Urothelium cell line (cell line): ENCODE data around the gene PAAF1.

Experiments used
- DNase-seq: peaks from one replicate; pipeline ENCODE4 v3.0.0; 2011; ENCODE audit warnings: low spot score, mixed read lengths
- FAIRE-seq: peaks from 2 replicates; lab custom pipeline; 2011; peaks lifted over from hg19 to GRCh38; lab: Jason Lieb, UNC

The PAAF1 gene

GRCh38 chr11:73942010-73942409 is 65.2 kb downstream of the PAAF1 start:
- no peak for DNase-seq
- no peak for FAIRE-seq

- FAIRE-seq (no peak), DNase-seq (no peak)
Measured at GRCh38 chr11:73944085-73944484, 67.3 kb downstream of the PAAF1 start.

- FAIRE-seq (no peak), DNase-seq (no peak)
Measured at GRCh38 chr11:73944901-73945300, 68.1 kb downstream of the PAAF1 start.

- DNase-seq (no peak), FAIRE-seq (no peak)
Measured at GRCh38 chr11:73945396-73945795, 68.6 kb downstream of the PAAF1 start.

GRCh38 chr11:73946798-73947458 is 70.1 kb downstream of the PAAF1 start:
- DNase-seq (no peak), FAIRE-seq (no peak)

- FAIRE-seq, result no peak
Measured at GRCh38 chr11:73949246-73949645, 72.4 kb downstream of the PAAF1 start.

GRCh38 chr11:73949912-73950311 is 73.1 kb downstream of the PAAF1 start:
- DNase-seq (no peak), FAIRE-seq (no peak)

More at GRCh38 chr11:73949246-73949645, 72.4 kb downstream of the PAAF1 start:
- no peak for DNase-seq

- DNase-seq (peak; percentile 78), FAIRE-seq (no peak)
Measured at GRCh38 chr11:73950869-73951710, 74.3 kb downstream of the PAAF1 start, which contains the start of gene DNAJB13. TSS of gene DNAJB13 (plus strand) at chr11:73951026. CDS start at chr11:73951070, 44 bp downstream.

- FAIRE-seq, result no peak
- peak; percentile 54 for DNase-seq
Measured at GRCh38 chr11:73951797-73952196, 75.0 kb downstream of the PAAF1 start.

- DNase-seq (no peak), FAIRE-seq (no peak)
Measured at GRCh38 chr11:73956876-73957653, 80.3 kb downstream of the PAAF1 start.

- FAIRE-seq, result no peak
- no peak for DNase-seq
Measured at GRCh38 chr11:73957654-73958361, 81.0 kb downstream of the PAAF1 start.

GRCh38 chr11:73958521-73959141 is 81.8 kb downstream of the PAAF1 start:
- FAIRE-seq (no peak), DNase-seq (no peak)

- DNase-seq (no peak), FAIRE-seq (no peak)
Measured at GRCh38 chr11:73961321-73961720, 84.5 kb downstream of the PAAF1 start.

- FAIRE-seq, result no peak
- DNase-seq, result no peak
Measured at GRCh38 chr11:73962101-73962705, 85.4 kb downstream of the PAAF1 start.

GRCh38 chr11:73963861-73964260 is 87.1 kb downstream of the PAAF1 start:
- FAIRE-seq, result no peak
- no peak for DNase-seq

- no peak for DNase-seq
- no peak for FAIRE-seq
Measured at GRCh38 chr11:73965076-73965763, 88.4 kb downstream of the PAAF1 start.

GRCh38 chr11:73965764-73966121 is 88.9 kb downstream of the PAAF1 start:
- DNase-seq, result no peak

GRCh38 chr11:73968356-73968966 is 91.7 kb downstream of the PAAF1 start:
- no peak for FAIRE-seq

More at GRCh38 chr11:73965764-73966121, 88.9 kb downstream of the PAAF1 start:
- FAIRE-seq, result no peak

GRCh38 chr11:73969091-73969490 is 92.3 kb downstream of the PAAF1 start:
- no peak for DNase-seq

More at GRCh38 chr11:73968356-73968966, 91.7 kb downstream of the PAAF1 start:
- no peak for DNase-seq

More at GRCh38 chr11:73969091-73969490, 92.3 kb downstream of the PAAF1 start:
- FAIRE-seq, result no peak
